ENCODE data around the gene SDHA.
"Not testable (repeated sequence)": the region's sequence is repeated elsewhere in the genome, so short reads cannot be mapped to it uniquely, and the experiment has no call there.

SDHA gene

DNA sequence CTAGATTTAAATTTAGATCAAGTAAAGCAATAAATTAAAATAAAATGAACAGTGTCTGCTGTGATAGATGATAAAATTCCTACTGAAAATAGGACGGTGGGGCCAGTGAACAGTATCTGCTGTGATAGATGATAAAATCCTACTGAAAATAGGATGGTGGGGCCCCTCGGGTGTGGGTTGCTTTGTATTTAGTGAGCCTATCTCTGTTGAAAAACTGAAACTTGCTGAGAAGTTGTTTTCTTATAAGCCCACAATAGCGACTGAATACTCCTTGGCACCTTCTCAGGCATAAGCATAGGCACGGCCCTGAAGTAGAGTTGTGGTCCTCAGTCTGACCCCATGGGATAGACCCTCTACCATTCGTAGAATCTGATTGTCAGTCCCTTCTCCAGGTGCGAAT lies 5.7 kb downstream of the SDHA start:
- DNase-seq = no peak

DNA sequence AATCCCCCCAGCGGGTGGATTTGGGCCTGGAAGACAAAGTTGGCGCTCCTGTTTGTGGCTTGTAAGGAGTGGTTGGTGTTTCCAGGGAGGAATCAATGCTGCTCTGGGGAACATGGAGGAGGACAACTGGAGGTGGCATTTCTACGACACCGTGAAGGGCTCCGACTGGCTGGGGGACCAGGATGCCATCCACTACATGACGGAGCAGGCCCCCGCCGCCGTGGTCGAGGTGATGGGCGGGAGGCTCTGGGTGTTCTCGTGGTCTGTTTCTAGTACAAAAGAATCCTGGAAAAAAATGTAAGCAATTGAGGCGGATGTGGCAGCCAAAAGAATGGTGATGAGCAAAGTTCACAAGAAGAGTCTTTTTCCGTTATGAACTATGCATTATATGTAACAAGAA lies 7.2 kb downstream of the SDHA start:
- DNase-seq = no peak

GRCh38 chr5:227375-227774 lies 9.3 kb downstream of the SDHA start:
- not testable (repeated sequence) for DNase-seq

DNA sequence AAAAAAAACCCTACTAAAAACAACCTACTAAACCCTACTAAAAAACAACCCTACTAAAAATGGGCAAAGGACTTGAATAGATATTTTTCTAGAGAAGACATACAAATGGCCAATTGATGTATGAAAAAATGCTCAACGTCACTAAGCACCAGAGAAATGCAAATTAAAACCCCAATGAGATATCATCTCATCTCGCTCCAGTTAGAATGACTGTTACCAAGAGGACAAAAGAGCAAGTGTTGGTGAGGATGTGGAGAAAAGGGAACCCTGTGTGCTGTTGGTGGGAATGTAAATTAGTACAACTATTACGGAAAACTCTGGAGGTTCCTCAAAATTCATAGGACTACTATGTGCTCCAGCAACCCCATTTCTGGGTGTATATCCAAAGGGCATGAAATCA lies 10.8 kb downstream of the SDHA start:
- no peak for DNase-seq

- DNase-seq = no peak
These were observed 12.6 kb downstream of the SDHA start for GRCh38 chr5:230711-231110.

DNA sequence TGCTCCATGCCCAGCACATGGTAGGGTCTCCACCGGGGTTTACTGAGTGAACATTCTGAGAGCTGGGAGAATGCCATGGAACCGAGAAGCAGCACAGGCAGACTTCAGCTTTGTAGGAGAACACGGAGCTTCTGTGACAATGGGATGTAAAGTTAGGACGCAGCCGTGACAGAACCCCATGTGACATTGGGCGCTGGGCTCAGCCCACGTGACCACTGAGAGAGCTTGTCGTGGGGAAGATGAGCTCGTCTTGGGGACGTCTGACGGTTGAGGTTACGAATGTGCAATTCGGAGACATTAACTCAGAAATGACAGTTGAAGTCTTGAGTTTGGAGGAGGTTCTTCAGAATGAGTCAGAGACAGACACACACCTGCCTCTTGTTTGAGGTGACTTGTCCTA lies 13.5 kb downstream of the SDHA start:
- peak; percentile 39 for DNase-seq

GRCh38 chr5:233426-233825 lies 15.3 kb downstream of the SDHA start:
- DNase-seq = not testable (repeated sequence)

GRCh38 chr5:234450-234849 lies 16.3 kb downstream of the SDHA start:
- no peak for DNase-seq

DNA sequence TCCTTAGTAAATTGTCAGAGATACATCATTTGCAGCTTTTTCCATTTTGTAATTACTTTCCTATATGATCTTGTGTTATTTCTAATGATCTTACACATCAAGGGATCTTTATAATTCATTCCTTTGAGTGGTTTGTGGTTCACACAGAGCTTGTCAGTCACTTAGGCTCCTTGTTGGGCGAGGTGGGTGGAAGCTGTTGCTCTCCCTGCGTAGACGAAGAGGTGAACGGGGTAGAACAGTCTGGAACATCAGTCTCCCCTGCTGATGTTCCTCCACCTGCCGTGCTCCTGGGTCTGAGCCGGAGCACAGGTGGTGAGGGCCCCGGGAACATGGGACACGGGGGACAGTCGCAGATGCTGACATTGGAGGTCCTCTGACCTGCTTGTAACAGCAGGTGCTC lies 17.4 kb downstream of the SDHA start:
- DNase-seq = not testable (repeated sequence)

GRCh38 chr5:237931-238330 lies 19.8 kb downstream of the SDHA start:
- not testable (repeated sequence) for DNase-seq

DNA sequence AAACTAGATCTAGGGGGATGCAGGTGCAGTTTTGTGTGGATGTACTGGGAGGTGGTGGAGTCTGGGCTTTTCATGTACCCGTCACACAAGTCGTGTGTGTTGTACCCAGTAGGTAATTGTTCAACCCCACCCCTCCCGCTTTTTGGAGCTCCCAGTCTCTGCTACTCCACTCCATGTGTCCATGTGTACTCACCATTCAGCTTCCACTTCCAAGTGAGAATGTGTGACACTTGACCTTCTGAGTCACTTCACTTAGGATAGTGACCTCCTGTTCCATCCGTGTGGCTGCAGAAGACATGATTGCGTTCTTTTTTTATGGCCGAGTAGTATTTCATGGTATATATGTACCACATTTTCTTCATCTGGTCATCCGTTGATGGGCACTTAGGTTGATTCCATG lies 22.4 kb downstream of the SDHA start:
- DNase-seq = not testable (repeated sequence)

- DNase-seq = not testable (repeated sequence)
These were observed 23.0 kb downstream of the SDHA start for GRCh38 chr5:241045-241669.

- DNase-seq = peak; percentile 25
These were observed 25.7 kb downstream of the SDHA start for GRCh38 chr5:243683-244367.

GRCh38 chr5:245717-246116 lies 27.6 kb downstream of the SDHA start:
- DNase-seq = not testable (repeated sequence)

DNA sequence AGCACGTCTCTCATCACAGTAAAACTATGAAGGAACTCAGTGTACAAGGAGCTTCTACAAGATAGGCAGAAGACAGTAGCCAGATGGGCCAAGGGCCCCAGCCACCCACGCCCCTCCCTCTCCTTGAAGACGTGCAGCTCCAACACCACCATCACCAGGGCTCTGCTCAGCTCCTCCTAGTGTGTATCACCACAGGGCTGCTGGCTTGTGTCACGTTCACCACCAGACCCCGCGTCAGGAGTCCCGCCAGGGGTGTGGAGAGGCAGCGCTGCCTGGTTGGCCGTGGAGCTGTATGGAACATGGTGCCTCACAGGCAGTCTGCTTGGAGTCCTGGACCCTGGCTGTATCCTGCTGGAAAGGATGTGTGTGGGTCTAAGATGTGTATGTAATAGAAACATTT lies 32.3 kb downstream of the SDHA start:
- not testable (repeated sequence) for DNase-seq

- not testable (repeated sequence) for DNase-seq
These were observed 32.9 kb downstream of the SDHA start for GRCh38 chr5:251016-251415.

GRCh38 chr5:251538-251937 lies 33.4 kb downstream of the SDHA start:
- DNase-seq = not testable (repeated sequence)

GRCh38 chr5:251975-252374 lies 33.9 kb downstream of the SDHA start:
- DNase-seq = not testable (repeated sequence)

DNA sequence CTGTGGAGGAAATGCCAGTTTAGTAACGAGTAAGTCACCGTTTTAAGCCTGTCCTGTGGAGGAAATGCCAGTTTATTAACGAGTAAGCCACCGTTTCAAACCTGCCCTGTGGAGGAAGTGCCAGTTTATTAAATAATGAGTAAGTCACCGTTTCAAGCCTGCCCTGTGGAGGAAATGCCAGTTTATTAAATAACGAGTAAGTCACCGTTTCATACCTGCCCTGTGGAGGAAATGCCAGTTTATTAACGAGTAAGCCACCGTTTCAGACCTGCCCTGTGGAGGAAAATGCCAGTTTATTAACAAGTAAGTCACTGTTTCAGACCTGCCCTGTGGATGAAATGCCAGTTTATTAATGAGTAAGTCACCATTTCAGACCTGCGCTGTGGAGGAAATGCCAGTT lies 34.4 kb downstream of the SDHA start:
- DNase-seq = no peak

DNA sequence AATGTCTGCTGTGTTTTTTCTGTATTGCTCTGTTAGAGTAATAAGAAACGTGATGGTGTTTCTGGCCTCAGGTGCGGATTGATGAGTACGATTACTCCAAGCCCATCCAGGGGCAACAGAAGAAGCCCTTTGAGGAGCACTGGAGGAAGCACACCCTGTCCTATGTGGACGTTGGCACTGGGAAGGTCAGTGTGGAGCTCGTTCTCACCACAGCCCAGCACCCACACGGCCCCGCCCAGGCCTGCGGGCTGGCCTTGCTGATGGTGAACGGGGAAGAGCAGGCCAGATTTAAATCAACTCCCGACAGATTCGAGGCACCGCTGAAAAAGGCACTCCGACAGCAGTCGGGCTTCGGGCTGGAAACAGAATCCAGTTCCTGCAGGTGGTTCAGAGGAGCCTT lies 36.2 kb downstream of the SDHA start:
- DNase-seq = not testable (repeated sequence)

DNA sequence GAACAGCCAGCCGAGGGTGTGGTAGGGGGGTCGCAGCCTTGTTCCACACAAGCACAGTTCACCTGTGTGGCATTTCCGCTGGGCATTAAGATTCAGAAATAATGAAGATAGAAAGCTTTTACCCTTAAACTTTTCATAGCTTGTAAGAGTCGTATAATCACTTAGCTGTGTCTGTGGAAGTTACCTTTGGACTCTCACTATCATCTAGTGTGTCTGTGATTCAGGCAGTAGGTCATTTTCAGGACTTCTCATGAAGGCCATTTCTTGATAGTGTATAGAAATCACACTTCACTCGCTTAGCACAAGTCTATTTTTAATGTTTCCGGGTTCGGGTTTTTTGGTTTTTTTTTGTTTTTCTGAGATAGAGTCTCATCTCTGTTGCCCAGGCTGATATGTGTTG lies 37.0 kb downstream of the SDHA start:
- not testable (repeated sequence) for DNase-seq

DNA sequence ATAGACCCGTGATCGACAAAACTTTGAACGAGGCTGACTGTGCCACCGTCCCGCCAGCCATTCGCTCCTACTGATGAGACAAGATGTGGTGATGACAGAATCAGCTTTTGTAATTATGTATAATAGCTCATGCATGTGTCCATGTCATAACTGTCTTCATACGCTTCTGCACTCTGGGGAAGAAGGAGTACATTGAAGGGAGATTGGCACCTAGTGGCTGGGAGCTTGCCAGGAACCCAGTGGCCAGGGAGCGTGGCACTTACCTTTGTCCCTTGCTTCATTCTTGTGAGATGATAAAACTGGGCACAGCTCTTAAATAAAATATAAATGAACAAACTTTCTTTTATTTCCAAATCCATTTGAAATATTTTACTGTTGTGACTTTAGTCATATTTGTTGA lies 38.2 kb downstream of the SDHA start:
- not testable (repeated sequence) for DNase-seq

DNA sequence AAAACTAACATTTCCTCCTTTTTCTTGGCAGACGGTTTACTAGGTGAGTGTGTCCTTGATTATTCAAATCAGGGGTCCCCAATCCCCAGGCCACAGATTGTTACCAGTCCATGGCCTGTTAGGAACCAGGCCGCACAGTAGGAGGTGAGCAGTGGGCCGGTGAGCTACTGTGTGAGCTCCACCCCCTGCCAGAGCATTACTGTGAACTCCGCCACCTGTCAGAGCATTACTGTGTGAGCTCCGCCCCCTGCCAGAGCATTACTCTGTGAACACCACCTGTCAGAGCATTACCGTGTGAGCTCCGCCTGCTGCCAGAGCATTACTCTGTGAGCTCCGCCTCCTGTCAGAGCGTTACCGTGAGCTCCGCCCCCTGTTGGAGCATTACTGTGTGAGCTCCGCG lies 39.0 kb downstream of the SDHA start:
- no peak for DNase-seq

- not testable (repeated sequence) for DNase-seq
These were observed 45.3 kb downstream of the SDHA start for GRCh38 chr5:263275-263974.
